ENCODE data around the gene FSTL3. TPM values are rescaled to one million over a fixed set of nuclear protein-coding genes. Genes with fewer than 3 reads are reported as not detected.
"Not testable (repeated sequence)": the region's sequence is repeated elsewhere in the genome, so short reads cannot be mapped to it uniquely, and the experiment has no call there.

The FSTL3 gene
- total RNA-seq (ENCODE audit: low replicate concordance) = 2.4 and 21.9 TPM in 2 replicates

DNA sequence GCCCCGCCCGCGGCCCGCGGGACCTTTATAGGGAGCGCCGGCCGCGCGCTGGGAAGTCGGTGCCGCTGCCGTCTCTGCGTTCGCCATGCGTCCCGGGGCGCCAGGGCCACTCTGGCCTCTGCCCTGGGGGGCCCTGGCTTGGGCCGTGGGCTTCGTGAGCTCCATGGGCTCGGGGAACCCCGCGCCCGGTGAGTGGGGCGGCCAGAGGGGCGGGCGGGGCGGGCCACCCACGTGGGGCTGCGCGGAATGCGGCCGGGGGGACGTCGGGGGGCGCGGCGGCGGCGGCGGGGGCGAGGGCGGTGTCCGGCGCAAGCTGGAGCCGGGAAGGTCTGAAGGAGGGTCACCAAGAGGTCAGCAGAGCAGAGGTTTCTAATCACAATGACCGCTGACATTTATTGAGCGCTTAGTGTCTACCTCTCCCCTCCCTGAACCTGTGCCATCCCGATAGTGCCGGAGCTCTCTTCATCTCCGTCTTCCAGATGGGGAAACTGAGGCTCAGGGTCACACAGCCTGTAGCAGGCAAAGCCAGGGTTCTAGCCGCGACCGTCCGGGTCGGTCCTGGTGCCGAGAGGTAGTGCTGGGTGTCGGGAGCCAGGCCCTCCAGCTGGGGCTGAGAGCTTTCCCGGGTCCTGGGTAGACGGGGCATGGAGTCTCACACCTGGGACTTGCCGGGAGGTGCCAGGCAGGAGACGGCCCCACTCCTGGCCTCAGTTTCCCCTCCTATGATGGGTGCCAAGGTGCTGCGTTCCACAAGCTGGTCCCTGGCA lies at the start of gene FSTL3:
Gene FSTL3 (plus strand): TSS at position 54 of the 767 bp plus-strand sequence. CDS start 32 bp downstream, at position 86.
- TF ChIP-seq EZH2 (IDR thresholded peaks at IDR 0.05) = no peak
- TF ChIP-seq, protein P1, sequence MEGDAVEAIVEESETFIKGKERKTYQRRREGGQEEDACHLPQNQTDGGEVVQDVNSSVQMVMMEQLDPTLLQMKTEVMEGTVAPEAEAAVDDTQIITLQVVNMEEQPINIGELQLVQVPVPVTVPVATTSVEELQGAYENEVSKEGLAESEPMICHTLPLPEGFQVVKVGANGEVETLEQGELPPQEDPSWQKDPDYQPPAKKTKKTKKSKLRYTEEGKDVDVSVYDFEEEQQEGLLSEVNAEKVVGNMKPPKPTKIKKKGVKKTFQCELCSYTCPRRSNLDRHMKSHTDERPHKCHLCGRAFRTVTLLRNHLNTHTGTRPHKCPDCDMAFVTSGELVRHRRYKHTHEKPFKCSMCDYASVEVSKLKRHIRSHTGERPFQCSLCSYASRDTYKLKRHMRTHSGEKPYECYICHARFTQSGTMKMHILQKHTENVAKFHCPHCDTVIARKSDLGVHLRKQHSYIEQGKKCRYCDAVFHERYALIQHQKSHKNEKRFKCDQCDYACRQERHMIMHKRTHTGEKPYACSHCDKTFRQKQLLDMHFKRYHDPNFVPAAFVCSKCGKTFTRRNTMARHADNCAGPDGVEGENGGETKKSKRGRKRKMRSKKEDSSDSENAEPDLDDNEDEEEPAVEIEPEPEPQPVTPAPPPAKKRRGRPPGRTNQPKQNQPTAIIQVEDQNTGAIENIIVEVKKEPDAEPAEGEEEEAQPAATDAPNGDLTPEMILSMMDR (IDR thresholded peaks at IDR 0.05) = no peak
- peak; percentile 28 for TF ChIP-seq EZH2phosphoT487 (IDR thresholded peaks at IDR 0.05)
- no peaks in the 10 kb centered on the region for H3K36me3 Mint-ChIP-seq
- peaks cover 9% of the 10 kb centered on the region for H3K4me1 Mint-ChIP-seq
- no peaks in the 10 kb centered on the region for H3K9me3 ChIP-seq (ENCODE audit: low read depth)
- peaks cover 7% of the 10 kb centered on the region for H3K4me1 ChIP-seq
- peak within 1 kb of the TSS; percentile 67 for H3K4me2 ChIP-seq
- no peaks in the 10 kb centered on the region for H3K36me3 ChIP-seq
- H3K27me3 ChIP-seq = peaks cover 46% of the 10 kb centered on the region
- H3K4me3 Mint-ChIP-seq = peak within 1 kb of the TSS; percentile 60
- no peak within 1 kb of the TSS for H3K27ac ChIP-seq
- H3K4me3 ChIP-seq = peak within 1 kb of the TSS; percentile 30
- H3K79me2 ChIP-seq (ENCODE audit: low read depth) = no peaks in the 10 kb centered on the region
- H2AFZ ChIP-seq (replicated peaks) = no peak within 1 kb of the TSS
- H3K9ac ChIP-seq = no peak within 1 kb of the TSS
- no peaks in the 10 kb centered on the region for H3K9me3 Mint-ChIP-seq
- H3K27me3 Mint-ChIP-seq (ENCODE audit: insufficient read depth, low read depth) = peaks cover 12% of the 10 kb centered on the region
- peak; percentile 52 for DNase-seq (ENCODE audit: low spot score)
- H4K20me1 ChIP-seq (ENCODE audit: low read depth) = peaks cover 26% of the 10 kb centered on the region
- peaks cover 24% of the 10 kb centered on the region for H3F3A ChIP-seq (ENCODE audit: low read depth)
- peak within 1 kb of the TSS; percentile 47 for H3K27ac Mint-ChIP-seq

DNA sequence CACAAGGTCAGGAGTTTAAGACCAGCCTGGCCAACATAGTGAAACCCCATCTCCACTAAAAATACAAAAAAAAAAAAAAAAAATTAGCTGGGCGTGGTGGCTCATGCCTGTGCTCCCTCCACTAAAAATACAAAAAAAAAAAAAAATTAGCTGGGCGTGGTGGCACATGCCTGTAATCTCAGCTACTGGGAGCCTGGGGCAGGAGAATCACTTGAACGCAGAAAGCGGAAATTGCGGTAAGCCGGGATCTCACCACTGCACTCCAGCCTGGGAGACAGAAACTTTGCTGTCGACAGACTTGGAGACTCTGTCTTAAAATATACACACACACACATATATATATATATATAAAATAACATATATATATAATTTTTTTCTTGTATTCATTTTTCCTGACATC lies 49.6 kb upstream of the FSTL3 start:
- H3K4me2 ChIP-seq; H3K9ac ChIP-seq; H3K27me3 Mint-ChIP-seq (ENCODE audit: insufficient read depth, low read depth); H3F3A ChIP-seq (ENCODE audit: low read depth); H3K27ac ChIP-seq; H2AFZ ChIP-seq (replicated peaks); H3K27ac Mint-ChIP-seq; H3K9me3 Mint-ChIP-seq; H3K9me3 ChIP-seq (ENCODE audit: low read depth); H3K36me3 ChIP-seq; H3K27me3 ChIP-seq; DNase-seq (ENCODE audit: low spot score); H3K4me1 ChIP-seq; H3K4me3 Mint-ChIP-seq; H3K4me3 ChIP-seq: not testable (repeated sequence)
- peaks cover 20% of the 10 kb centered on the region for H3K4me1 Mint-ChIP-seq
- Histone ChIP-seq H4K20me1 (ENCODE audit: low read depth) (peaks cover 38% of the 10 kb centered on the region), H3K79me2 (ENCODE audit: low read depth) (peaks cover 12% of the 10 kb centered on the region)
- H3K36me3 Mint-ChIP-seq = peaks cover 23% of the 10 kb centered on the region

DNA sequence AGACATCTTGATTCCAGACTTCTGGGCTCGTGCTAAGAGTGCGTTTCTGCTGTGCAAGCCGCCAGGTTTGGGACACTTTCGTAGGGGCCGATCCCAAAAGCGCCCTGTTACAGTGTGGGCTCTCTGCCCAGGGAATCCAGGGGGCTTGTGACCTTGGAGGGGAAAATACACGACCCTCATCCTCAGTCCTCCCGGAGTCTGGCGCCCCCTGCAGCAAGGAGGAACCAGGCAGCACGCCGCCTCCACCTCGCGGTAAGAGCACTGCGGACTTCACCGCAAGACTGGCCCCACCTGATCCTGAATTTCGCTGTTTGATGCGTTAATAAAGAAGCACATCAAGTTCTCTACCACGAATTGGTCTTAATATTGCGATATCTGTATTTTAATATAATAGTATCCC lies 48.0 kb upstream of the FSTL3 start:
- DNase-seq (ENCODE audit: low spot score) = peak; percentile 41
- peaks cover 23% of the 10 kb centered on the region for H3K4me1 Mint-ChIP-seq
- no peaks in the 10 kb centered on the region for H3K36me3 ChIP-seq

DNA sequence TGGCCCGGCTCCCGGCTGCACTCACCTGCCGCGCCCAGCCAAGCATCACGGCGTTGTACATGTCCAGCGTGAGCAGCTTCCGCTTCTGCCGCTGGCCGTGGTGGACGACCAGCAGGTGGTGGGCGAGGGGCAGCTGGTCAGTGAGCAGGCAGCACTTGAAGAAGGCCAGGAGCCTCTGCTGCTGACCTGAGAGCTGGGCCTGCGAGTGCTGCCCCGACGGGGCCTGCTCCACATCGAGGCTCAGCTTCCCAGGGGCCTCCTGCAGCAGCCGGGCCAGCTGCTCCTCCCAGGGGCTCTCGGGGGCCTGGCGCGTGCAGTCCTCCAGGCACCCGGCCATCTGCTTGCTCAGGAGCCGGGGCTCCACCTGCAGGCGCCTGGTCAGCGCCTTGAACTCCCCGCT lies 46.7 kb upstream of the FSTL3 start:
- not testable (repeated sequence) for H3K27me3 ChIP-seq; H3K36me3 ChIP-seq; H3K4me2 ChIP-seq; DNase-seq (ENCODE audit: low spot score); H3K9me3 Mint-ChIP-seq; H3K9me3 ChIP-seq (ENCODE audit: low read depth); H3K4me1 ChIP-seq; H3K27ac Mint-ChIP-seq; H3F3A ChIP-seq (ENCODE audit: low read depth); H2AFZ ChIP-seq (replicated peaks); H3K4me3 ChIP-seq; H3K27ac ChIP-seq; H3K9ac ChIP-seq; H3K27me3 Mint-ChIP-seq (ENCODE audit: insufficient read depth, low read depth); H3K4me3 Mint-ChIP-seq
- H3K79me2 ChIP-seq (ENCODE audit: low read depth) = peaks cover 28% of the 10 kb centered on the region
- H4K20me1 ChIP-seq (ENCODE audit: low read depth) = peaks cover 50% of the 10 kb centered on the region
- peaks cover 21% of the 10 kb centered on the region for H3K4me1 Mint-ChIP-seq
- H3K36me3 Mint-ChIP-seq = peaks cover 16% of the 10 kb centered on the region

More for the DNA sequence above, 48.0 kb upstream of the FSTL3 start:
- no peak overlapping the region for H3K9ac ChIP-seq
- peaks cover 50% of the 10 kb centered on the region for H4K20me1 ChIP-seq (ENCODE audit: low read depth)
- H3K4me1 ChIP-seq = no peaks in the 10 kb centered on the region
- no peak overlapping the region for H2AFZ ChIP-seq (replicated peaks)
- H3K27me3 ChIP-seq = no peaks in the 10 kb centered on the region
- no peak overlapping the region for H3K4me2 ChIP-seq
- H3F3A ChIP-seq (ENCODE audit: low read depth) = peaks cover 7% of the 10 kb centered on the region
- Mint-ChIP-seq H3K27ac (no peak overlapping the region), H3K4me3 (no peak overlapping the region), H3K9me3 (no peaks in the 10 kb centered on the region), H3K36me3 (peaks cover 23% of the 10 kb centered on the region), H3K27me3 (ENCODE audit: insufficient read depth, low read depth) (peaks cover 9% of the 10 kb centered on the region)
- TF ChIP-seq, protein P1 (IDR thresholded peaks at IDR 0.05) = peak; percentile 59
- TF ChIP-seq EZH2phosphoT487 (IDR thresholded peaks at IDR 0.05) = no peak
- H3K9me3 ChIP-seq (ENCODE audit: low read depth) = no peaks in the 10 kb centered on the region
- H3K79me2 ChIP-seq (ENCODE audit: low read depth) = peaks cover 21% of the 10 kb centered on the region
- no peak overlapping the region for H3K27ac ChIP-seq
- no peak overlapping the region for H3K4me3 ChIP-seq
